OCI-LY3 (cell line): ENCODE results near the gene ASB13.

Source experiments
- EZH2phosphoT487 ChIP-seq: fragments of 200-600 bp; shearing (Covaris generic); IDR thresholded peaks from 2 replicates; pipeline ENCODE4 v1.6.1; 2018; ENCODE audit warnings: antibody characterized with exemption, mixed run types, low read depth
- TF ChIP-seq, protein P1 (sequence below): fragments of 200-600, 300-600 bp; sonication (generic); IDR thresholded peaks from 2 replicates; pipeline ENCODE4 v1.5.1; 2014; ENCODE audit warnings: antibody characterized with exemption, low read length, low read depth

- TF ChIP-seq, protein P1, sequence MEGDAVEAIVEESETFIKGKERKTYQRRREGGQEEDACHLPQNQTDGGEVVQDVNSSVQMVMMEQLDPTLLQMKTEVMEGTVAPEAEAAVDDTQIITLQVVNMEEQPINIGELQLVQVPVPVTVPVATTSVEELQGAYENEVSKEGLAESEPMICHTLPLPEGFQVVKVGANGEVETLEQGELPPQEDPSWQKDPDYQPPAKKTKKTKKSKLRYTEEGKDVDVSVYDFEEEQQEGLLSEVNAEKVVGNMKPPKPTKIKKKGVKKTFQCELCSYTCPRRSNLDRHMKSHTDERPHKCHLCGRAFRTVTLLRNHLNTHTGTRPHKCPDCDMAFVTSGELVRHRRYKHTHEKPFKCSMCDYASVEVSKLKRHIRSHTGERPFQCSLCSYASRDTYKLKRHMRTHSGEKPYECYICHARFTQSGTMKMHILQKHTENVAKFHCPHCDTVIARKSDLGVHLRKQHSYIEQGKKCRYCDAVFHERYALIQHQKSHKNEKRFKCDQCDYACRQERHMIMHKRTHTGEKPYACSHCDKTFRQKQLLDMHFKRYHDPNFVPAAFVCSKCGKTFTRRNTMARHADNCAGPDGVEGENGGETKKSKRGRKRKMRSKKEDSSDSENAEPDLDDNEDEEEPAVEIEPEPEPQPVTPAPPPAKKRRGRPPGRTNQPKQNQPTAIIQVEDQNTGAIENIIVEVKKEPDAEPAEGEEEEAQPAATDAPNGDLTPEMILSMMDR, result no peak
- TF ChIP-seq EZH2phosphoT487, result no peak
Measured at GRCh38 chr10:5681930-5682329, 15.5 kb upstream of the ASB13 start.
